HG03097 (cell line): ENCODE results near the gene KAT2B.
A peak's percentile ranks its signal among the peaks of the same experiment; 100 is the strongest.

Experiments used
- ATAC-seq: cut with Tn5 transposase; IDR thresholded peaks from one replicate; pipeline ENCODE4 v1.9.1; 2021; ENCODE audit not compliant: unreplicated experiment, low FRiP score

The KAT2B gene

DNA sequence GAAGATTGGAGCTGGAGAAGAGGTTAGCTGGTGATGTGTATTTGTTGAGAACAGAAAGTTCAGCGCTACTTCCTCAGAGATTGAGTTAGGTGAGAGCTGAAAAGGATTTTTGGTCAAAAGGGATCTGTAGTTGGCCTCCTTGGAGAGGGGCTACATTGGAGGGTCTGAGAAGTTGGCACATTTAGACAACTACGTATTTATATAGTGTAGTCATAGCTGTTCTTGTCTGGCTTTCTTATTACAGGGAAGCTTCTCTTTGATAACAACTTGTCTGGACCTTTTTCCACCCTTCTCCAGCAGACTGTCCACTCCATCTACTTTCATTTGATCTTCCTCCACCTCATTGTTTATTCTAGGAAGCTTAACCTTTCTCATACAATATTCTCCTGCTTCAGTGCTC, 43.7 kb downstream of the KAT2B start:
- no peak for ATAC-seq

- no peak for ATAC-seq
Measured at GRCh38 chr3:20091331-20092047, 51.2 kb downstream of the KAT2B start.

DNA sequence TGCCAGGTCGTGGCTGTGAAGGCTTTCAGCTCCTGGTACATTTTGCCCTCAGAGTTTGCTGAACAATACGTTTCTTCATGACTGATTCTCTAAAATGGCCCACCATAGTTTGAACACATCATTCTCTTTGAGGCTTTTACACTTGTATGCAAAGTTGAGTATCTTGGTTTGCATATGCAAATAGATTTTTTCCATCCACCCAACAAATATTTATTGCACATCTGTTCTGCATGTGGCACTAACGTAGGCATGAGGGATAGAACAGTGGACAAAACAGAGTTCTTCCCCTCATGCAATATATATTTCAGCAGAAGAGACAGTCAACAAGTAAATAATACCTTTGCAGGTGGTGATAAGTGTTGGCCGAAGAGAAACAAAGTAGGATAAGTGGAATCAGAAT, 55.2 kb downstream of the KAT2B start:
- ATAC-seq = no peak

DNA sequence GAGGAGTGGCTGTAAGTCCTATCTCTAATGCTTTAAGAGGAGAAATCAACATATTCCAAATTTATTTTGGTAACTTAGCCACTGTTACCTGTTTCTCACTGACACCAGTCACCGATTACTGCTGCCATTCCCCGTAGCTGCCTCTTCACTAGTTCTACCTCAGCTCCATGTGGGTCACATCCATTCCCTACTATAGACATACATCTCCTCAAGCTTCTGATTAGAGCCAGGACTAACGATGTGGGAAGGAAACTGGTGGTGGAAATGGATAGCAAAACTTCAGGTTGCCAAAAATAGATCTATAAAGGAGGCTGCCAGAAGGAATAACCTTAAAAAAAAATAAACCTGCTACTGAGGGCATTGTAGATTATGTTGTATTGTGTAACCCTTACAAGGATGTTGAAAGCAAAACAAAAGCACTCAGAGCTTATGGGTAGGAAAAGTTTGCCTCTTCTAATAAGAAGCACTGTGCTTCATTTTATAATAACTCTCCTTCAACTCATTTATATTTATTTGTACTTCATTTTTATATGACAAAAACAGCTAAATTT, 56.0 kb downstream of the KAT2B start:
- ATAC-seq = no peak

DNA sequence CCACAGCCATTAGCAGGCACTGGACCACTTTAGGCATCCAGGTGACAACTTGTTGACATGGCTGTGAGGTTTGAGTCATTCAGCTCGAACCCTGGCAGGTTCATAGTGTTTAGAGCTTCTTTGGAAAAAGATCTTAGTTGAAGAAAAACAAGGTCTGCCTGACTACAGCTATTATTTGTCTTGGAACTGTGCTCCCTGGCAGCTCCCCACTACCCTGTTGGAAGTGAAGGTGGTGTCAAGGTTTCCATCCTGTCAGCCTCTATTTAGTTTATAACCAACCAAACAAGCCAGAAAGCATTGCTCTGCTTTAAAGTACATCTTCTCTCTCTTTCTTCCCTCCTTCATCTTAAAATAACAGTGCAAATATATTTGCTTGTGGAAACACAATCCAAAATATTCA, 56.8 kb downstream of the KAT2B start:
- ATAC-seq = no peak

DNA sequence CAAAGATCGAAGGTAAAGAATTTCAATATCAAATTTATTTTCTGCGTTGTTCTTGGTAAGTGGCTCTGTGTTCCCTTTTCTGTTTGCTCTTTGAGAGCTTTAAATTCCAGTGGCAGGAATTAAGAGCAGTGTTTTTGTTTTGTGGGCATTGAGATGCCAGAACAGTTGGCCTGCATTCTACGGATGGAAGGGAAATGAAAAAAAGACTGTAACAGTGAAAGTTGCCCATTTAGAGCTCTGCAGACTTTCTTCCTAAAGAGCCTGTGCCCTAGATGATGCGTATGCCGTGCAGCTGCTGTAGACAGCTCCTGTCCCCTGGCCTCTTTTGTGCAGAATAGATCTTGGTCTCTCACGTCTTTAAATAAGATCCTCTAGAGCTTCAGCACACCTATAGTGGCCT, 58.8 kb downstream of the KAT2B start:
- ATAC-seq = no peak

- no peak for ATAC-seq
Measured at GRCh38 chr3:20100151-20100550, 59.9 kb downstream of the KAT2B start.

- no peak for ATAC-seq
Measured at GRCh38 chr3:20101041-20101440, 60.8 kb downstream of the KAT2B start.

DNA sequence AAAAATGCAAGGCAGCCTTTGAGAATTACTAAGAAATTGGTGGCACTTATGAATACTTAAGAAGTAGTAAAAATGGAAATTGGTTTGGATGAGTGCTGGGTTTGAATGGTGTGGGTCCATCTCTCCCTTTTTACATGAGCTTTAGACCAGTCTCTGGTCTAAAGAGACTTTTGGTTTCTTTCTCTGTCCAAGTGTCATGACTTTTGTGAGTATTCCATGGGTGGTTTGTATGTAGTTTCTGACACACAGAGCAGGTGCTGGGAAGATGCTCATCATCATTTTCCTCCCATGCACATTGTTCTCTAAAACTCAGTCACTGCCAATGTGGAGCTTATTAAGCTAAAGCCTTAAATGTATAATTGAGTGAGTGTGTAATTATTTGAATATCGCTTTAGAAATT, 63.5 kb downstream of the KAT2B start:
- peak; percentile 15 for ATAC-seq

DNA sequence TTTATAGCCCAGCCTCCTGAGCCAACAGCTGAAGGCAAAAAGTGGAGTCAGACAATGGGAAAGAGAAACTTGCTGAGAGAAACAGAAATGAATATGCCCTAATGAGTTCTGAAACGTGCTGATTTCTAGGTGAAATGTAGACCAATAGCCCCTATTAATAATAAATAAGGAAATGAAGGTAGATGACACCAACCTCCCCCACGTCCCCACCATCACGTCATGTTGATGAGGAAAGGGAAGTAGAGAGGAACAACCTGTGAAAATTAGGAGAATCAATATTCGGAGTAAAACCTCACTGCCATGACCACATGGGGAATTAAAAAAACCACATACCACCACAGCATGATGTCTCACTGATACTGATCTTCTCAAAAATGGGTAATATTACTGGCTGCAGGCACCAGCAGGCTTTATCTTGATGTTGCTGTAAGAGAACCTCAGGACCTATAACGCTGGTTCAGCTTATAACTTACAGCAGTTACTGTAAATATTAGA, 64.0 kb downstream of the KAT2B start:
- ATAC-seq = peak; percentile 82

GRCh38 chr3:20105513-20106280, 65.5 kb downstream of the KAT2B start:
- ATAC-seq = no peak

GRCh38 chr3:20107722-20108121, 67.5 kb downstream of the KAT2B start:
- no peak for ATAC-seq

DNA sequence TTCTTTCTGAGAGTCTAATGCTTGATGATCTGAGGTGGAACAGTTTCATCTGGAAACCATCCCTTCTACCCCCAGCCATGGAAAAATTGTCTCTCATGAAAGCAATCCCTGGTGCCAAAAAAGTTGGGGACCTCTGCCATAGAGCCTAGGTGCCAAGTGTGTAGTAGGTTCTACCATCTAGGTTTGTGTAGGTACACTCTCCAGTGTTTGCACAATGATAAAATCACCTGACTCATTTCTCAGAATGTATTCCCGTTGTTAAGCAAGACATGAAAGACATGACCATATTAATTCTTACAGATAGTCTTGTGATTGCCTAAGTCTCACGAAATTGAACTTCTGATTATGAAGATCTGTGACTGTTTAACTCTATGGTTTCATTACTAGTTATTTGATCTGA, 68.6 kb downstream of the KAT2B start:
- no peak for ATAC-seq

DNA sequence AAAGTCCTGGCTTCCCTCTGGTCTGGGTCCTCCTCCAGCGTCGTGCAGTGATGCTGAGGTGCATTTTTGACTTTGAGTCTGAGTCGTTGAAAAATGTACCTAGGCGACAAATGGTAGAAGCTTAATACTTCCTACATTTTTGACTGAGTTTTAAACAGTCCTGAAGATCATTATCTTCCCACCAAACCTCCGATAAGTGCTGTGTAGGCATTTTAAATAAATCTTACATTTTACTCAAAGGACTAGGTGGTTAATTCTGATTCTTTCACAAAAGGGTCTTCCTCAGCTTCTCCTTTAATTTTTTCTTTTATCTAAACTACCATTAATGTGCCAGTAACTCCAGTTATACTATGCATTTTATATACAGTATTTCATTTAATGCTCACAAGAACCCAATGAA, 70.6 kb downstream of the KAT2B start:
- ATAC-seq = no peak

DNA sequence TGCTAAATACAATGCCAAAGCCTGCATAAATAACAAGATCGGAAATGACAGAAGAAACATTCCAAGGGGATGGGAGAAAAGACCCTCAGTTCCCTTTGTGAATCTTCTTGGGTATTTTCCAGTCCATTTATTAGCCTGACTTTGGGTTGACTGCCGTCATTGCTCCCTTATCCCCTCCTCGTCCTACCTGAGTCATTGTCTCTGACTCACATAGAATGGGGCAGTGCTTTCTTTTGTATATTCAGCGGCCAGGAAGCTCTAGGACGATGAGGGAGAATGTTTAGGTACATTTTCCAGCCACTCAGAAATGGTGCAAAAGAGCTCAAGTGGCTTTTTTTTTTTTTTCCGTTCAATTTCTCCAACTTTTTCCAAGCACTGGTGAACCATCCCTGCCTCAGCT, 71.6 kb downstream of the KAT2B start:
- no peak for ATAC-seq

DNA sequence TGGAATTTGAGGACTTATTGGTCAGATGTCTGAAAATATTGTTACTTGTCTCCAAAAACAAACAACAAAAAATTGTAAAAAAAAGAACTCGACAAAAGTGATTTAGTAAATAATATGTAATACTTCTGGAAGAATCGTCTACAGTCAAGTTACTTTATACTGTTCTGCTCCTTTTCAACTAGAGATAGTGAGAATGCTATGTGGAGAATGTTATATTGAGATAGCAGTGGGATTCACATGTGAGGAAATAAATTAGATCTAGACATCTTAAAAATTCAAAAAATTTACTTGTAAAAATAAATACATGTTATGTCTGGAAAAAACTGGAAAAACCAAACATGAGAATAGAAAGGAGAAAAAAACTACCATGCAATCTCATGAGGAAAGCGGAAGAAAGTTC, 80.8 kb downstream of the KAT2B start:
- no peak for ATAC-seq

- ATAC-seq = no peak
Measured at GRCh38 chr3:20123131-20123652, 82.9 kb downstream of the KAT2B start.

GRCh38 chr3:20125289-20125688, 85.0 kb downstream of the KAT2B start:
- no peak for ATAC-seq

DNA sequence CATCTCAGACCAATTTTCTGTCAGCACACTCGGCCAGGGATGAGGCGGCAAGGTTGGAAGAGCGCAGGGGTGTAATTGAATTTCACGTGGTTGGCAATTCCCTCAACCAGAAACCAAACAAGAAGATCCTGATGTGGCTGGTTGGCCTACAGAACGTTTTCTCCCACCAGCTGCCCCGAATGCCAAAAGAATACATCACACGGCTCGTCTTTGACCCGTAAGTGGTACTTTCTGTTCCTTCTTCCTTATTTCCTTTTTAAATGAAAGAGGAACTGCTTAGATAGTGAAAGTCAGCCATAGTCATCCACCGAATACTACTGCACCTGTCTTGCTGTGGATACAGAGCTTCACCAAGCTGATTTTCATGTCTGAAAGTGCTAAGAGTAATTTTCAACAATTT, 85.7 kb downstream of the KAT2B start:
- peak; percentile 99 for ATAC-seq

GRCh38 chr3:20128358-20128757, 88.1 kb downstream of the KAT2B start:
- ATAC-seq = no peak

- no peak for ATAC-seq
Measured at GRCh38 chr3:20130106-20130505, 89.9 kb downstream of the KAT2B start.

DNA sequence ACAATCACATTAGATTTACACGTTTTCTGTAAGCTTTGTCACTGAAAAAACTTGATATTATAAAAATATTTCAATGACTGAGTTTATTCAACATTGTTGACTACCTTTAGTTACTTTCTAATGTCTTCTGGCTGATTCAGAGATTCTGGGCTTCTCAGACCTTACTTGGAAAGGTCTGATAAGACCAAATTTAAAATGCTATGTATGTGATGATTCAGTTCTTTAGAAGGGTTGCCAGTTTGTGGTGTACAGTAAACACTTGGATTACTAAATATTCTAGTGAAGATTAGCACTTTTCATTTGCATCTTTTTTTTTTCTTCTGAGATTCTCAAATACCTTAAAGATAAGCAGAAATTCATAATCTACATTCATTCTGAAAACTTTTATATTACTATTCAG, 96.0 kb downstream of the KAT2B start:
- ATAC-seq = no peak
